Activated CD8-positive, alpha-beta memory T cell treated with anti-CD3 and anti-CD28 coated beads for 1 hour (primary cell): ENCODE measurements around the gene MUC5AC.
"Not testable (repeated sequence)": the region's sequence is repeated elsewhere in the genome, so short reads cannot be mapped to it uniquely, and the experiment has no call there.

Experiments
- DNase-seq, 2 donors: peaks; one replicate each; pipeline ENCODE4 v3.0.0-alpha.2; 2020; ENCODE audit warnings: low read depth in 1 of 2; ENCODE audit errors: extremely low read depth in 1 of 2

MUC5AC gene

GRCh38 chr11:1177020-1177770 lies 19.4 kb downstream of the MUC5AC start:
- DNase-seq, result no peak

GRCh38 chr11:1177771-1178090 lies 20.0 kb downstream of the MUC5AC start:
- DNase-seq, result no peak

- no peak for DNase-seq
Observed at GRCh38 chr11:1178201-1178885, 20.6 kb downstream of the MUC5AC start.

- no peak for DNase-seq
Observed at GRCh38 chr11:1178906-1179305, 21.2 kb downstream of the MUC5AC start.

GRCh38 chr11:1179641-1180040 lies 21.9 kb downstream of the MUC5AC start:
- DNase-seq, result no peak

- no peak for DNase-seq
Observed at GRCh38 chr11:1180171-1180570, 22.4 kb downstream of the MUC5AC start.

GRCh38 chr11:1180947-1181391 lies 23.2 kb downstream of the MUC5AC start:
- DNase-seq, result no peak

- DNase-seq, result no peak
Observed at GRCh38 chr11:1181420-1181819, 23.7 kb downstream of the MUC5AC start.

- no peak for DNase-seq
Observed at GRCh38 chr11:1181853-1182535, 24.2 kb downstream of the MUC5AC start.

- not testable (repeated sequence) for DNase-seq
Observed at GRCh38 chr11:1184139-1184538, 26.4 kb downstream of the MUC5AC start.

- DNase-seq, result not testable (repeated sequence)
Observed at GRCh38 chr11:1188451-1189130, 30.8 kb downstream of the MUC5AC start.

GRCh38 chr11:1189816-1190215 lies 32.1 kb downstream of the MUC5AC start:
- DNase-seq, result not testable (repeated sequence)

- not testable (repeated sequence) for DNase-seq
Observed at GRCh38 chr11:1191786-1192470, 34.2 kb downstream of the MUC5AC start.

GRCh38 chr11:1192741-1193325 lies 35.1 kb downstream of the MUC5AC start:
- DNase-seq, result no peak

- no peak for DNase-seq
Observed at GRCh38 chr11:1193326-1194230, 35.8 kb downstream of the MUC5AC start.

- no peak for DNase-seq
Observed at GRCh38 chr11:1194231-1194976, 36.7 kb downstream of the MUC5AC start.

GRCh38 chr11:1194977-1195681 lies 37.4 kb downstream of the MUC5AC start:
- DNase-seq, result no peak
